ENCODE data around the gene KISS1R. TPM values are rescaled to one million over a fixed set of nuclear protein-coding genes. Genes with fewer than 3 reads are reported as not detected.

Gene KISS1R
- polyA plus RNA-seq, 1 donor (not counting 4 experiments of a cell fraction or from before 2014, with no cell fraction given): not detected

GRCh38 chr19:960601-960938 is 43.4 kb downstream of the KISS1R start:
- H3K9me1 ChIP-seq (ENCODE audit: control insufficient read depth, extremely low read depth, insufficient read depth, low read length): no peaks in the 10 kb centered on the region
- H3K27me3 ChIP-seq (ENCODE audit: control insufficient read depth, extremely low read depth, insufficient read depth, low read length): no peaks in the 10 kb centered on the region
- H3K27ac ChIP-seq (ENCODE audit: control insufficient read depth, insufficient read depth, low read length): no peak overlapping the region
- H3K4me2 ChIP-seq (ENCODE audit: control insufficient read depth, extremely low read depth, insufficient read depth, low read depth, low read length): no peak overlapping the region
- FAIRE-seq (no peak), DNase-seq (ENCODE audit: low read depth, low spot score) (no peak)
- peaks cover 2 to 7% of the 10 kb centered on the region in 2 experiments for H3K36me3 ChIP-seq (ENCODE audit: control insufficient read depth in 2 of 2, extremely low read depth in 1 of 2, insufficient read depth in 2 of 2, low read length in 2 of 2)
- H4K20me1 ChIP-seq (ENCODE audit: control insufficient read depth, extremely low read depth, insufficient read depth, low read length): no peaks in the 10 kb centered on the region
- H3K79me2 ChIP-seq (ENCODE audit: control insufficient read depth, insufficient read depth, low read length): no peaks in the 10 kb centered on the region
- TF ChIP-seq EZH2 (IDR thresholded peaks at IDR 0.05; ENCODE audit: low read length): no peak
- TF ChIP-seq CTCF (optimal IDR thresholded peaks at IDR 0.05 in 1 of 3, IDR thresholded peaks at IDR 0.05 in 1 of 3, conservative IDR thresholded peaks at IDR 0.05 in 1 of 3; ENCODE audit: extremely low read depth in 1 of 3, insufficient read depth in 2 of 3, low read length in 3 of 3): no peak
- dilution Hi-C loops (cut with MboI; ENCODE audit: extremely low pct_ligation_motif_present, low sequenced_read_pairs): no loop called here
- H3K4me1 ChIP-seq (ENCODE audit: control insufficient read depth, extremely low read depth, insufficient read depth, low read length): peaks cover 5% of the 10 kb centered on the region
- no peaks in the 10 kb centered on the region for H3K9me3 ChIP-seq (ENCODE audit: control insufficient read depth, low read depth, low read length)
- no peak overlapping the region for H3K9ac ChIP-seq (ENCODE audit: control insufficient read depth, extremely low read depth, insufficient read depth, low read length)
- H3K4me3 ChIP-seq (ENCODE audit: control insufficient read depth in 2 of 3, extremely low read depth in 1 of 3, insufficient read depth in 2 of 3, low read depth in 1 of 3, low read length in 3 of 3): no peak overlapping the region
- H2AFZ ChIP-seq (ENCODE audit: control insufficient read depth, low read length): no peak overlapping the region

GRCh38 chr19:961866-962620 is 44.9 kb downstream of the KISS1R start:
- no peak overlapping the region for H3K4me2 ChIP-seq (ENCODE audit: control insufficient read depth, extremely low read depth, insufficient read depth, low read depth, low read length)

More at GRCh38 chr19:961866-962620, 44.9 kb downstream of the KISS1R start:
- H2AFZ ChIP-seq (ENCODE audit: control insufficient read depth, low read length): no peak overlapping the region
- no peak overlapping the region for H3K4me3 ChIP-seq (ENCODE audit: control insufficient read depth in 2 of 3, extremely low read depth in 1 of 3, insufficient read depth in 2 of 3, low read depth in 1 of 3, low read length in 3 of 3)
- no peaks in the 10 kb centered on the region for H3K79me2 ChIP-seq (ENCODE audit: control insufficient read depth, insufficient read depth, low read length)
- peaks cover 3 to 11% of the 10 kb centered on the region in 2 experiments for H3K36me3 ChIP-seq (ENCODE audit: control insufficient read depth in 2 of 2, extremely low read depth in 1 of 2, insufficient read depth in 2 of 2, low read length in 2 of 2)
- H3K9me1 ChIP-seq (ENCODE audit: control insufficient read depth, extremely low read depth, insufficient read depth, low read length): no peaks in the 10 kb centered on the region
- H4K20me1 ChIP-seq (ENCODE audit: control insufficient read depth, extremely low read depth, insufficient read depth, low read length): no peaks in the 10 kb centered on the region
- no peaks in the 10 kb centered on the region for H3K27me3 ChIP-seq (ENCODE audit: control insufficient read depth, extremely low read depth, insufficient read depth, low read length)
- DNase-seq (ENCODE audit: low read depth, low spot score): no peak
- TF ChIP-seq EZH2 (IDR thresholded peaks at IDR 0.05; ENCODE audit: low read length) (no peak), CTCF (optimal IDR thresholded peaks at IDR 0.05 in 1 of 3, IDR thresholded peaks at IDR 0.05 in 1 of 3, conservative IDR thresholded peaks at IDR 0.05 in 1 of 3; ENCODE audit: extremely low read depth in 1 of 3, insufficient read depth in 2 of 3, low read length in 3 of 3) (no peak)
- dilution Hi-C loops (cut with MboI; ENCODE audit: extremely low pct_ligation_motif_present, low sequenced_read_pairs): no loop called here
- no peak overlapping the region for H3K9ac ChIP-seq (ENCODE audit: control insufficient read depth, extremely low read depth, insufficient read depth, low read length)
- peaks cover 2% of the 10 kb centered on the region for H3K9me3 ChIP-seq (ENCODE audit: control insufficient read depth, low read depth, low read length)
- FAIRE-seq: no peak
- H3K4me1 ChIP-seq (ENCODE audit: control insufficient read depth, extremely low read depth, insufficient read depth, low read length): peaks cover 5% of the 10 kb centered on the region
- H3K27ac ChIP-seq (ENCODE audit: control insufficient read depth, insufficient read depth, low read length): no peak overlapping the region
